Islet of Langerhans (tissue), 1 donor: ENCODE data around the gene IL13.

Experiments used
- FAIRE-seq: peaks from one replicate; lab custom pipeline; 2011; peaks lifted over from hg19 to GRCh38; lab: Jason Lieb, UNC

IL13 gene

GRCh38 chr5:132655821-132656773, 1.9 kb upstream of the IL13 start:
- FAIRE-seq, result no peak

GRCh38 chr5:132656774-132657355, 1.1 kb upstream of the IL13 start:
- no peak for FAIRE-seq

GRCh38 chr5:132658381-132659302, 669 bp downstream of the IL13 start:
- no peak for FAIRE-seq

- FAIRE-seq, result no peak
These were observed 1.9 kb downstream of the IL13 start for GRCh38 chr5:132659598-132660493.

GRCh38 chr5:132661231-132662003, 3.4 kb downstream of the IL13 start:
- FAIRE-seq, result no peak

- FAIRE-seq, result no peak
These were observed 4.0 kb downstream of the IL13 start for GRCh38 chr5:132662004-132662401.

- FAIRE-seq, result no peak
These were observed 5.2 kb downstream of the IL13 start for GRCh38 chr5:132662925-132663770.

- no peak for FAIRE-seq
These were observed 6.1 kb downstream of the IL13 start for GRCh38 chr5:132663771-132664695.

- no peak for FAIRE-seq
These were observed 6.8 kb downstream of the IL13 start for GRCh38 chr5:132664696-132665209.

GRCh38 chr5:132665574-132666080, 7.7 kb downstream of the IL13 start:
- no peak for FAIRE-seq

- FAIRE-seq, result no peak
These were observed 8.5 kb downstream of the IL13 start for GRCh38 chr5:132666310-132667123.

GRCh38 chr5:132667309-132667708, 9.3 kb downstream of the IL13 start:
- no peak for FAIRE-seq

- no peak for FAIRE-seq
These were observed 10.1 kb downstream of the IL13 start for GRCh38 chr5:132667761-132668705.

- FAIRE-seq, result no peak
These were observed 10.9 kb downstream of the IL13 start for GRCh38 chr5:132668706-132669454.

GRCh38 chr5:132669455-132669820, 11.5 kb downstream of the IL13 start:
- FAIRE-seq, result no peak
